8988T (cell line): ENCODE data around the gene NUFIP2.
"Not testable (repeated sequence)": the region's sequence is repeated elsewhere in the genome, so short reads cannot be mapped to it uniquely, and the experiment has no call there.

ENCODE experiments used
- DNase-seq: peaks from one replicate; pipeline ENCODE4 v3.0.0; 2011

The NUFIP2 gene, protein sequence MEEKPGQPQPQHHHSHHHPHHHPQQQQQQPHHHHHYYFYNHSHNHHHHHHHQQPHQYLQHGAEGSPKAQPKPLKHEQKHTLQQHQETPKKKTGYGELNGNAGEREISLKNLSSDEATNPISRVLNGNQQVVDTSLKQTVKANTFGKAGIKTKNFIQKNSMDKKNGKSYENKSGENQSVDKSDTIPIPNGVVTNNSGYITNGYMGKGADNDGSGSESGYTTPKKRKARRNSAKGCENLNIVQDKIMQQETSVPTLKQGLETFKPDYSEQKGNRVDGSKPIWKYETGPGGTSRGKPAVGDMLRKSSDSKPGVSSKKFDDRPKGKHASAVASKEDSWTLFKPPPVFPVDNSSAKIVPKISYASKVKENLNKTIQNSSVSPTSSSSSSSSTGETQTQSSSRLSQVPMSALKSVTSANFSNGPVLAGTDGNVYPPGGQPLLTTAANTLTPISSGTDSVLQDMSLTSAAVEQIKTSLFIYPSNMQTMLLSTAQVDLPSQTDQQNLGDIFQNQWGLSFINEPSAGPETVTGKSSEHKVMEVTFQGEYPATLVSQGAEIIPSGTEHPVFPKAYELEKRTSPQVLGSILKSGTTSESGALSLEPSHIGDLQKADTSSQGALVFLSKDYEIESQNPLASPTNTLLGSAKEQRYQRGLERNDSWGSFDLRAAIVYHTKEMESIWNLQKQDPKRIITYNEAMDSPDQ

DNA sequence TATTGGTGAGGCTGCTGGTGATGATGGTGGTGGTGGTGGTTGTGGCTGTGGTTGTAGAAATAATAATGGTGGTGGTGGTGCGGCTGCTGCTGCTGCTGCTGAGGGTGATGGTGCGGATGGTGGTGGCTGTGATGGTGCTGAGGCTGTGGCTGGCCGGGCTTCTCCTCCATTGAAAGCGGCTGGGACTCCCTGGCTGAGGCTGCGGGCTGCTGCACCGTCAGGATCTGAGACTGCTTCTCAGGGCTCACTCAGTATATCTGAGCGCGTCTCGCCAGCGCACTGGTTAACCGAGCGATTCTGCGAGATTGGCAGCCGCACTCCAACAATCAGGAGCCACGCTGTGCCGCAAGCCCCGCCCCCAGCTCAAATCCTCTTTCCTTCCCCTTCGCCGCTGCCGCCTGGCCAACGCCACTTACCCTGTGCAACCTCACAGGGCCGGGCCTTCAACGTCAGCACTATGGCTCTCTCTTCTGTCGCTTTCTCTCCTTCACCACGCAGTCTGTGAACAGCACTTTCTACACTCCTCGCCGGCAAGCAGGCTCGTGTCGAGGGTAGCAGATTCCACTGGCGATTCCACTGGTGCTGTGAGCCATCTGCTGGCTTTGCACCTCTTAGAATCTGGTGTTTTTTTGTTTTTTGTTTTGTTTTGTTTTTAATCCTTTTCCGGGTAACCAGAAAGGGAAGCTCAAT, at the start of gene NUFIP2:
Gene NUFIP2, minus strand, starts transcription at position 259 of the 690 bp plus-strand sequence. Its CDS starts 89 bp downstream, at position 170.
- DNase-seq, result peak; percentile 100

DNA sequence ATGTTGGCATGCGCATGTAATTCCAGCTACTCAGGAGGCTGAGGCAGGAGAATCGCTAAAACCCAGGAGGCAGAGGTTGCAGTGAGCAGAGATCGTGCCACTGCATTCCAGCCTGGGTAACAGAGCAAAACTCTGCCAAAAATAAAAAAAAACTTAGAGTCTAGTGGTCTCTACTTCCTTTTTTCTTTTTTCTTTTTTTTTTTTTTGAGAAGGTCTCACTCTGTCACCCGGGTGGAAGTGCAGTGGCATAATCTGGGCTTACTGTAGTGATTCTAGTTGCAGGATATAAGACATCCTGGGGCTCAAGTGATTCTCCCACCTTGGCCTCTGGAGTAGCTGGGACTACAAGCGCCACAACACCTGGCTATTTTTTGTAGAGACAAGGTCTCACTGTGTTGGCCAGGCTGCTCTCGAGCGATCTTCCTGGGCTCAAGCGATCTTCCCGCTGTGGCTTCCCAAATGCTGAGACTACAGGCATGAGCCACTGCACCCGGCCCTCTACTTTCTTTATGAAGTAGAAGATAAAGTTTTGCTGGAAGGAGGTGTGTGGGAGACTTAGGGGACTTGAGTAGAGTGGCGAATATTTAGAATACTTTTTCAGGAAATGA, 48.3 kb upstream of the NUFIP2 start:
- DNase-seq, result no peak

DNA sequence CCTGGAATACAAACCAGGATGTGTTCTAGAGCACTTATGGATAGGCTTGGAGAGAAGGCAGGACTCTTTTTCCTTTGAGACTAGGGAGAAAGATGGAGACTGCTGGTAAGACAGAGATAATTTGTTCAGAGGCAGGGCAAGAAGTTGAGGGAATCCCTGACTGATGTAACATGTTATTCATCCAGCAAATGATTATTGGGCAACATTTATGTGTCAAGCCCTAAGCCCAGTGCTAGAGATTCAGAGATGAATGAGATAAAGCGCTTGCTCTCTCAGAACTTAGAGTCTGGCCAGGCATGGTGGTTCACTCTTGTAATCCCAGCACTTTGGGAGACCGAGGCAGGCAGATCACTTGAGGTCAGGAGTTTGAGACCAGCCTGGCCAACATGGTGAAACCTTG, 47.8 kb upstream of the NUFIP2 start:
- DNase-seq, result no peak

DNA sequence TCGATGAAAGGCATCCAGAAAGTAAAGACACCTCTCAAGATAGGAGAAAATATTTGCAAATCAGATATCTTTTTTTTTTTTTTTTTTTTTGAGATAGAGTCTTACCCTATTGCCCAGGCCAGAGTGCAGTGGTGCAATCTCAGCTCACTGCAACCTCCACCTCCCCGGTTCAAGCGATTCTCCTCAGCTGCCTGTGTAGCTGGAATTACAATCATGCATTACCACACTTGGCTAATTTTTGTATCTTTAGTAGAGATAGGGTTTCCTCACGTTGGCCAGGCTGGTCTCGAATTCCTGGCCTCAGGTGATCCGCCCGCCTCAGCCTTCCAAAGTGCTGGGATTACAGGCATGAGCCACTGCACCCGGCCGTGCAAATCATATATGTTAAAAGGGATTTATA, 45.1 kb upstream of the NUFIP2 start:
- DNase-seq, result not testable (repeated sequence)

DNA sequence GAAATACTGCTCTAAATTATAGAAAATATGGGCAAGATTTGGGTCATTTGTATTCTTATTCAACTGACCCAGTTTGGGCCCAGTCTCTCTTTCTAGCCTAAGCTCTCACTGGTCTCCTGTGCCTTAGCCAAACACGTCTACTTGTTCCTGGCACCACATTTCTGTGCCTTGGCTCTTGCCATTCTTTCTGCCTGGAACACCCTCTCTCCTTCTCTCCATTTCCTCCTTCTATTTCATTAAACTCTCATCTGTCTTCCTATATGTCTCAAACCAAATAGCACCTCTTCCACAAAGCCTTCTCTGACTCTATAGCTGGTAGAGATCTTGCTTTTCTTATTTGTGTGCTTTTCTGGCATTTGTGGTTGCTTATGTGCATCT, 37.7 kb upstream of the NUFIP2 start:
- DNase-seq, result no peak

DNA sequence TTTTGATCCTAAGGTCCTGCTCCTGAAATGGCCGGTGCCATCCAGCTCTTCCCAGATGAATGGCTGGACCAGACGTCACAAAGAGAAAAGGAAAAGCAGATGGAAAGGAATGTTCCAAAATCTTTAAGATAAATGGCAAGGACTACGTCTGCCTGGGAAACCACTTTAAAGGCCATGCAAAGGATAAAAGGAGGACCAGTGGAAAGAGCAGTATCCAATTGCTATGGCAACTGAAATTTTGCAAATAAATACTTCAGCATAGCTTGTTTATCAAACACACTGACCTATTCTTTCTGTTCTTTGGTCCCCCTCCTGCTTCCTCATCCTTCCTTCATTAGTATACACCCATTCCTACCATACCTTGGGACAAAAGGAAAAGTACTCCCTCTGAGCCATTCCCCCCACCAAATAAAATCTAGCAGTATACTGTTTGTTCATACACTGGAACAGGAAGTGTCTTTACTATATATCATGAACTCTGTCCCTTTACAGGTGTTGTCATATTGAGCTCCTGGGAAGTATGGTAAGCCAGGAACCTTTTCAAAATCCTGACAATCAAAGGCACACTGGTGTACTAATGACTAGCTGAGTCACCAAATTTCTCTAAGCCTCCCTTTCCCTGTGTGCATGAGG, 37.2 kb upstream of the NUFIP2 start:
- no peak for DNase-seq

DNA sequence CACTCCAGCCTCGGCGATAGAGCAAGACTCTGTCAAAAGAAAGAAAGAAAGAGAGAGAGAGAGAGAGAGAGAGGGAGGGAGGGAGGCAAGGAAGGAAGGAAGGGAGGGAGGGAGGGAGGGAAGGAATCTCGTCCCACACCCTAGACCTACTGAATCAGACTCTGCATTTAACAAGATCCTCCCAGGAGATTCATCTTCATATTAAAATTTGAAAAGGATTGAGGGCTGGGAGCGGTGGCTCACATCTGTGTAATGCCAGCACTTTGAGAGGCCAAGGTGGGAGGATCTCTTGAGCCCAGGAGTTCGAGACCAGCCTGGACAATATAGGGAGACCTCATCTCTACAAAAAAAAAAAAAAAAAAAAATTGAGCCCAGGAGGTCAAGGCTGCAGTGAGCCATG, 33.5 kb upstream of the NUFIP2 start:
- no peak for DNase-seq

DNA sequence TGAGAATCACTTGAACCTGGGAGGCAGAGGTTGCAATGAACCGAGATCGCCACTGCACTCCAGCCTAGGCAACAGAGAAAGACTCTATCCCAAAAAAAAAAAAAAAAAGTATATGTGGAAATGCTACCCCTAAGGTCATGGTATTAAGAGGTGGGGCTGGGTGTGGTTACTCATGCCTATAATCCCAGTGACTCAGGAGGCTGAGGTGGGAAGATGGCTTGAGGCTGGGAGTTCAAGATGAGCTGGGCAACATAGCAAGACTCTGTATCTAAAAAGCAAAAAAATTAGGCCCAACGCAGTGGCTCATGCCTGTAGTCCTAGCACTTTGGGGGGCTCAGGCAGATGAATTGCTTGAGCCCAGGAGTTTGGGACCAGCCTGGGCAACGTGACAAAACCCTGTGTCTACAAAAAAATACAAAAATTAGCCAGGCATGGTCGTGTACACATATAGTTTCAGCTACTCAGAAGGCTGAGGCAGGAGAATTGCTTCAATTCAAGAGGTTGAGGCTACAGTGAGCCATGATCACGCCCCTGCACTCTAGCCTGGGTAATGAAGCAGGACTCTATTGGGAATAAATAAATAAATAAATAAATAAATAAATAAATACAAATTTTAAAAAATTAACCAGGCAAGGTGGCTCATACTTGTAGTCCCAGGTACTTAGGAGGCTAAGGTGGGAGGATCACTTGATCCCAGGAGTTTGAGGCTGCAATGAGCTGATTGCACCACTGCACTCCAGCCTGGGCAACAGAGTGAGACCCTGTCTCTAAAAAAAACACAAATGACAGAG, 32.3 kb upstream of the NUFIP2 start:
- no peak for DNase-seq

DNA sequence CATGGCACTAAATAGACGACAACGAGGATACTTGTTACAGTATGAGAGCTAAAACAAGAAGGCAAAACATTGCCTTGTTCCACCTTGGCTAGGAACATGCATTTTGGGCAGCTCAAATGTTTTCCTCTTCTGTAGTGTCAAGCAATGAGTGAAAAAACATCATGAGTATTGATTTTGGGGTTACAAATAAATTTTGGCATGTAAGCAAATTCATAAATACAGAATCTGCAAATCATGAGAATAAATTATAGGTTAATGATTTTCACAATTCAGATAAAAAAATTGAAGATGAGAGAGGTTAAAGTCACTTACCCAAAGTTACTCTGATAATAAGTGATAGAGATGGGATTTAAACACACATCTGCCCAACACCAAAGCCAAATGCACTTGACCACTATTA, 28.4 kb upstream of the NUFIP2 start:
- DNase-seq, result no peak

DNA sequence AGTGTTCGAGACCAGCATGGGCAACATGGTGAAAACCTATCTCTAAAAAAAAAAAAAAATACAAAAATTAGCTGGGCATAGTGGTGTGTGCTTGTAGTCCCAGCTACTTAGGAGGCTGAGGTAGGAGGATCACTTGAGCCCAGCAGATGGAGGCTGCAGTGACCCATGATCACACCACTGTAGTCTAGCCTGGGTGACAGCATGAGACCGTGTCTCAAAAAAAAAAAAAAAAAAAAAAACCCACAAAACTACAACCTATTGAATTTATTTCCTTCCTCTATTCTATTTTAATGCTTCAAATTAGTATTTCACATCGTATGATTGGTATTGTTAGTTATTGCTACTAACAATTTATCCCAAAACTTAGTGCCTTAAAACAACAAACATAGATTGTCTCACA, 9.4 kb upstream of the NUFIP2 start:
- no peak for DNase-seq

DNA sequence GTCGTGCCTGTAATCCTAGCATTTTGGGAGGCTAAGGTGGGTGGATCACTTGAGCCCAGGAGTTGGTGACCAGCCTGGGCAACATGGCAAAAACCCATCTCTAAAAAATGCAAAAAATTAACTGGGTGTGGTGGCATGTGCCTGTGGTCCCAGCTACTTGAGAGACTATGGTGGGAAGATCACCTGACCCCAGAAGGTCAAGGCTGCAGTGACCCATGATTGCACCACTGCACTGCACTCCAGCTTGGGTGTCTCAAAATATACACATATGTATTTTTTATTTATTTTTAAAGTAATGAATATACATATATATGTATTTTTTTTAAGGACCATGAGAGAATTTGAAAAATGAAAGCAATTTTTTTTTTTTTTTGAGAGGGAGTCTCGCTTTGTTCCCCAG, 5.1 kb upstream of the NUFIP2 start:
- no peak for DNase-seq

DNA sequence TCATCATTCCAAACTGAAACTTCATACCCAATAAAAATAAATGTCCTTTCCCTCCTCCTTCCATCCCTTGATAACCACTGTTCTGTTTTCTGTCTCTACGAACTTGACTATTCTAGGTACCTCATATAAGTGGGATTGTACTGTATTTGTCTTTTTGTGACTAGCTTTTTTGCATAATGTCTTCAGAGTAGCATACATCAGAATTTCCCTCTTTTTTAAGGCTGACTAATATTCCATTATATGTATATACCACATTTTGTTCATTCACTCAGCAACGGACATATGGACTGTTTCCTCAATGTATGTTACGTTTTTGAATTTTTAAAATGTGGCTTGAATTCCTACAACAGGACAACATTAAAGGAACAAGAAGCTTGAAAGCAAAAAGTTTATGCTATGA, 1.5 kb upstream of the NUFIP2 start:
- no peak for DNase-seq

DNA sequence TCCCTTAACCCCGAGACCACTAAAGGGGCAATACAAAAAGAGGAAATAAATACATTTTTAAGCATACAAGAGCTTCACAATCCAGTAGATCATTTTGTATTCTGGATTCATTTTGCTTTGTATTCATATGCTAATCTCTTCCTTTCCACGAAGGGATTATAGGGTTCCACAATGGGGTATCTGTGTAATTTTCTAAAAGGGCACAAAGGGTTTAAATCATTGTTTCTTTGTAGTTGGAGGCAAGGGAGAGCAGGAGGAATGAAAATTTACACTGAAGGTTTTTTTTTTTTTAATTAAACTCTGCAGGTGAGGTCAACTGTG, 592 bp upstream of the NUFIP2 start:
- no peak for DNase-seq

DNA sequence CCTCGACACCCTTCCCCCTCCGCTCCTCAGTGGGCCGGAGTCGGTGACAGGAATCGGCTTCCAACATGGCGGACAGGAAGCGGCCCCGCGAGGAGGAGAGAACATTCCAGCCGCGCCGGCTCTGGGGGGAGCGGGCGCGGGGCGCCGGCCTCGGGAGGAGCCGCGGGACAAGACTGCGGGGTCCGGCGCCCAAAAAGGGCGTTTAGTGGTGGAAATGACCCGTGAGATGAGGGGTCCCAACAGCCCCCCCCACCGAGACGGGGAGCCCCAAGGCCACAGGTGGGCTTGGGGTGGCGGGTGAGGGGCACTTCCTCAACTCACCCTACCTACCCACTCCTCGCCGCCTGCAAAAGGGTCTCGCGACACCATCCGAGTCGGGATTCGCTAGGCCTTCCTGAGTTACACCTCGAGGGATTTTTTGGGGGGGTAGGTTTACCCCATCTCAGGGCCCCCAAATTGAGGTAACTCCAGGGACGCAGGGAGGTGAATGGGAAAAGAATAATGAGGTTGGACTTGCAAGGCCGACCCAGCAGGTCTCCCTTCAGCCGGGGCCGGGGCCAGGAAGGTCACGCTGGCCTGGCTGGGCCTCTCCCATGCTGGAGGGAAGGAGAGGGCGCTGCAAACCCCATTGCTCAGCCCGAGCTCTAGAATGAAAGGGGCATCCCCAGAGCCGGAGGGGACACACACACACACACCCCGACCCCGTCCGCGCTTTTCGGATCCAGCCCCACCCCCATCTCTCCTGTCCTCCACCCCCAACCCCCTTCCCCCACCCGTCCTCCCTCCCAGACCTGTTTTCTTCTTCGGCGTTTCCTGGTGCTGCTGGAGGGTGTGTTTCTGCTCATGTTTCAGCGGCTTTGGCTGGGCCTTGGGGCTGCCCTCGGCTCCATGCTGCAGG, 707 bp downstream of the NUFIP2 start:
- DNase-seq, result peak; percentile 77

DNA sequence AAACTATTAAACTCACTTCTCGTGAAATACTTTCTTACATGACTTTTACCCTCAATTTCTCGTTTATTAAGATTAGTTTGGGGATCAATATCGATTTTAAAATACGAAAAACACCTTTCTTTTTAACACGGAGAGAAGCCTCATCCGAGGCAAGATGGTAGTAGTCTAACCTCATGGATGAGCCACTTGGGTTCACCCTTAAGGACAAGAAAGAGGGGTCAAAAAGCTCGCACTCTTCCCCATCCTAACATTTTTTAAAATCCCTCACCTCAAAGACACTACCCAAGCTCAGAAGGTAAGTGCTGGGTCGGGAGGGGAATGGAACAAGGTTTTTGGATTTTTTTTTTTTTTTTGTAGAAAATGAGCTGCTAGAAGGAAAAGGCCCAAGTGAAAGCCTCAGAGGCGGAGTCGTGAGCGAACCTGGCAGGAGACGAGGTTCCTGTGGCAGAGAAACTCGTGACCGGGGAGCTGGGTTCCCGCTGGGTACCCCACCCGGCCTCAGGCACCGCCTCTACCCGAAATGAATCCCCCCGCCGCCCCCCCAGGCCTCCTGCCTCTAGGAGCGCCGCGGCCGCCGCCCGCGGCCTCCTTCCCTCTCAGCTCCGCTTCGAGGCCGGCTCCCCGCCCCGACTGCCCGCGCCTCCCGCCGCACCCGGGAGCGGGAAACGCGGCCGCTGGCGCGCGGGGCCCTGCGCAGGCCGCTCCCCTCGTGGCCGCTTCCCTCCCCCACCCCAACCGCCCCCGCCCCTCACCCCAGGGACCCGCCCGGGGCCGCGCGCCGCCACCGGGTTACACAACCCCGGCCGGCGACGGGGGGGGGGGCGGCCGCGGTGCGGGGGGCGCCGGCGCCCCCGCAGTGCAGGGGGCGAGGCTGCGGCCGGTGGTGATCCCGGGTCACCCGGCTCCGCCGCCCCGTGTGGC, 1.6 kb downstream of the NUFIP2 start:
- DNase-seq, result peak; percentile 55

DNA sequence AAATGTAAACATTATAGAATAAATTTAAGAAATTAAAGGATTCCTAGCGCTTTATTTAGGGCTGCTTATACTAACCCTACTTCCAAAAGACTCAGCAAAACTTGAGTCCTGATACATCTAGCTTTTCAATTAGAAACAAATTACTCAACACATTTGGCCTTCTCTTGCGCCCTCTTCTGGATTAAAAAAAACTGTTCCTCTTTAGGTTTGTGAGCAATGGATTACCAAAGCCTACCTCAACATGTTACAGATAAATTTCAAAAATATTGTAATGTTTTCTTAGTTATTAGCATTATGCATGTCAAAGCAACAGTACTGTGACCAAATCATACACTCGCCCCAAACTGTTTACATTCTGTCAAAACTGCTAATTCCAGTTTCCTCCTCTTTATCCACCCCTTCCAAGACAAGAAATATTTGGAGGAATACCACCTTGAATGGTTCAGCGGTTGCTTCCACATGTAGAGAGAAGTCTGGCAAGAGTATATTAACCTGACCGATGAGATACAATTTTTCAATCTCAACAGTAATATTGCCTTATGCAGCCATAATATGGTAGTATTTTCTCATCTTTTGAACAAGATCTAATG, 2.7 kb downstream of the NUFIP2 start:
- DNase-seq, result peak; percentile 46

DNA sequence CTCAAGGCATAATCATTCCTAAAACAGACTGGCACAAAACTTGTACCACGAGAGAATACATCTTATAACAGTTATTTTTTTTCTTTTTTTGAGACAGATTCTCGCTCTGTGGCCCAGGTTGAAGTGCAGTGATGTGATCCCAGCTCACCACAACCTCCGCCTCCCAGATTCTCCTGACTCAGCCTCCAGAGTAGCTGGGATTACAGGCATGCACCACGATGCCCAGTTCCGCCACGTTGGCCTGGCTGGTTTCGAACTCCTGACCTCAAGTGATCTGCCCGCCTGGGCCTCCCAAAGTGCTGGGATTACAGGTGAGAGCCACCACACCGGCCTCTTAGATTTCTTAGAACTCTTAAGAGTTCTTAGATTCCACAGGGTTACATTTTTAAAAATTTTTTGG, 4.1 kb downstream of the NUFIP2 start:
- no peak for DNase-seq

DNA sequence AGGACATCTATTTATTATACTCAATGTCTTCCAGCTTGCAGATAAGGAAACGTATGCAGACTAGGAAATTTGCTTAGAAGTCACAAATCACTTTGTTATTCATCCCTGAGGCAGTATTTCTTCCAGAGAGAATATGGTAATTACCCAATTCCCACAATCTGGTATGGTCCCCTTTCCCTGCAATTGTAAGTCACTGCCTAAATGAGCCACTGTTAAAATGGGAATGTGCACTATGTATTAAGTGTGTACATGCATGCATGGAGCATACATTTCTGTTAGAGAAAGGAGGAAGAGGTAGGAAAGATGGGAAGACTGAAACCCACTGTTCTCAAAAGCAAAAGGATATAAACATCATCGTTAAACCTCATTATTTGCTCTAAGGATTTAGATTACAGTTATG, 10.0 kb downstream of the NUFIP2 start:
- no peak for DNase-seq

DNA sequence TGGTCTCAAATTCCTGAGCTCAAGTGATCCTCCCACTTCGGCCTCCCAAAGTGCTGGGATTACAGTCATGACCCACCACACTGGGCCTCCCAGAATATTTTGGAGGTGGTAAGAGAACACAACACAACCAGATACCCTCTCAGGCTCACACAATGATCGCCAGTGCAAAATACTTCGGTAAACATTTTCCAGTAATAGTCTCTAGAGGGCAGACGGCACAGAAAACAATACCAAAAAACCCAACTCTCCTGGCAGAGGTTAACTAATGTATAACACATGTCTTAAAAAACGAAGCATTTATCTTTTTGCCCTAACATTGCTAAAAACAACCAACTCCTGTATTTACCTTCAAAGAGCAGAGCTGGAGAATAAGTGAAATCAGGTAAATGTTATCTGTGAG, 10.5 kb downstream of the NUFIP2 start:
- no peak for DNase-seq
